NCI-H748 (cell line): ENCODE data around the gene KCNQ4.

Experiments
- DNase-seq: peaks from one replicate; lab custom pipeline; 2025; ENCODE audit not compliant: unreplicated experiment; lab: John Stamatoyannopoulos, UW

The KCNQ4 gene

GRCh38 chr1:40818264-40818961, 34.8 kb downstream of the KCNQ4 start:
- DNase-seq: peak; percentile 100

- no peak for DNase-seq
Observed at GRCh38 chr1:40819101-40819500, 35.5 kb downstream of the KCNQ4 start.

GRCh38 chr1:40820251-40820797, 36.7 kb downstream of the KCNQ4 start:
- DNase-seq: no peak

GRCh38 chr1:40820911-40821693, 37.5 kb downstream of the KCNQ4 start:
- no peak for DNase-seq

- DNase-seq: no peak
Observed at GRCh38 chr1:40822890-40823289, 39.3 kb downstream of the KCNQ4 start.

- no peak for DNase-seq
Observed at GRCh38 chr1:40823345-40823744, 39.8 kb downstream of the KCNQ4 start.

- no peak for DNase-seq
Observed at GRCh38 chr1:40823983-40824382, 40.4 kb downstream of the KCNQ4 start.

- DNase-seq: no peak
Observed at GRCh38 chr1:40824591-40825434, 41.2 kb downstream of the KCNQ4 start.

- peak; percentile 64 for DNase-seq
Observed at GRCh38 chr1:40825435-40825788, 41.8 kb downstream of the KCNQ4 start.

GRCh38 chr1:40825996-40826395, 42.4 kb downstream of the KCNQ4 start:
- no peak for DNase-seq

GRCh38 chr1:40829631-40830245, 46.2 kb downstream of the KCNQ4 start:
- no peak for DNase-seq

GRCh38 chr1:40830419-40830943, 46.9 kb downstream of the KCNQ4 start:
- DNase-seq: no peak

- DNase-seq: no peak
Observed at GRCh38 chr1:40831001-40831732, 47.6 kb downstream of the KCNQ4 start.

- DNase-seq: no peak
Observed at GRCh38 chr1:40833979-40834378, 50.4 kb downstream of the KCNQ4 start.

GRCh38 chr1:40834968-40835545, 51.5 kb downstream of the KCNQ4 start:
- DNase-seq: no peak

GRCh38 chr1:40836283-40836682, 52.7 kb downstream of the KCNQ4 start:
- no peak for DNase-seq

GRCh38 chr1:40837601-40838000, 54.0 kb downstream of the KCNQ4 start:
- DNase-seq: no peak

- DNase-seq: no peak
Observed at GRCh38 chr1:40838045-40838979, 54.7 kb downstream of the KCNQ4 start.
